Measurements from ENCODE around the gene TMEM144. TPM values are rescaled to one million over a fixed set of nuclear protein-coding genes. Genes with fewer than 3 reads are reported as not detected.

TMEM144 gene
- total and polyA plus RNA-seq, 12 donors: 1.7 to 17.0 (median 13.6) TPM

DNA sequence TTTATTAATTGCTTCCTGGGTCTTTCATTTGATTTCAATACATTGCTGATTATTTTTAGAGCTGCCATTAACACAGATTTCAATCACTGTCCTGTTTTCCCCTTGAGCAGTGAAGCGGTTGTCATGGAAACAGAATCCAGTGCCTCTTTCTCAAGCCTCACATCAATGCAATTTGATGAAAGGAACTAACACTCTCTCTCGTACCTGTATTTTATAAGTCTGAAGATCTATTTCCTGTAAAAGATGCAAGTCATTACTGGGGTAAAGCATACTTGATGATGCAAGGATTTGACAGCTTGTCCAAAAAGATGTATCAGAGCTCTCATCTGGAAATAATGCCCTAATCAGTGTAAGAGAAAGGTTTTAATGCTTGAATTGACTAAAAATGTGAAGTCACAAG is 19.6 kb upstream of the TMEM144 start:
- WGBS, 2 donors: 88 to 97% methylated on average over 2 of the region's 2 CpGs
- H3K4me1 ChIP-seq: peaks cover 0 to 19% (median 11%) of the 10 kb centered on the region in 9 donors
- no peaks in the 10 kb centered on the region for H3K9me3 ChIP-seq
- intact Hi-C loops (cut with DNase I): loop anchor here in 7 of 10 donors (5.0 to 10.0 kb wide), 2 partner anchors 62 to 64 kb away; no protein-coding TSS in a partner anchor
- DNase-seq (no peak), ATAC-seq (no peak)
- no peak overlapping the region for H3K27ac ChIP-seq
- TF ChIP-seq, protein P1, sequence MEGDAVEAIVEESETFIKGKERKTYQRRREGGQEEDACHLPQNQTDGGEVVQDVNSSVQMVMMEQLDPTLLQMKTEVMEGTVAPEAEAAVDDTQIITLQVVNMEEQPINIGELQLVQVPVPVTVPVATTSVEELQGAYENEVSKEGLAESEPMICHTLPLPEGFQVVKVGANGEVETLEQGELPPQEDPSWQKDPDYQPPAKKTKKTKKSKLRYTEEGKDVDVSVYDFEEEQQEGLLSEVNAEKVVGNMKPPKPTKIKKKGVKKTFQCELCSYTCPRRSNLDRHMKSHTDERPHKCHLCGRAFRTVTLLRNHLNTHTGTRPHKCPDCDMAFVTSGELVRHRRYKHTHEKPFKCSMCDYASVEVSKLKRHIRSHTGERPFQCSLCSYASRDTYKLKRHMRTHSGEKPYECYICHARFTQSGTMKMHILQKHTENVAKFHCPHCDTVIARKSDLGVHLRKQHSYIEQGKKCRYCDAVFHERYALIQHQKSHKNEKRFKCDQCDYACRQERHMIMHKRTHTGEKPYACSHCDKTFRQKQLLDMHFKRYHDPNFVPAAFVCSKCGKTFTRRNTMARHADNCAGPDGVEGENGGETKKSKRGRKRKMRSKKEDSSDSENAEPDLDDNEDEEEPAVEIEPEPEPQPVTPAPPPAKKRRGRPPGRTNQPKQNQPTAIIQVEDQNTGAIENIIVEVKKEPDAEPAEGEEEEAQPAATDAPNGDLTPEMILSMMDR (IDR thresholded peaks at IDR 0.05): no peak
- H3K36me3 ChIP-seq: peaks cover 0 to 60% (median 4%) of the 10 kb centered on the region in 9 donors
- no peaks in the 10 kb centered on the region for H3K27me3 ChIP-seq
- no peak overlapping the region for H3K4me3 ChIP-seq

GRCh38 chr4:158192439-158193158 is 17.7 kb upstream of the TMEM144 start:
- Histone ChIP-seq H3K27ac (peak overlapping the region in 4 of 10 donors; percentile 5 to 67 (median 20)), H3K9me3 (no peaks in the 10 kb centered on the region), H3K27me3 (no peaks in the 10 kb centered on the region), H3K4me3 (no peak overlapping the region), H3K36me3 (peaks cover 0 to 50% (median 0%) of the 10 kb centered on the region in 9 donors), H3K4me1 (peaks cover 0 to 19% (median 11%) of the 10 kb centered on the region in 9 donors)
- intact Hi-C loops (cut with DNase I): loop anchor here (2.0 to 10.0 kb wide), 3 partner anchors 60 to 62 kb away; no protein-coding TSS in a partner anchor
- TF ChIP-seq, protein P1 (IDR thresholded peaks at IDR 0.05): no peak
- no peak for DNase-seq
- peak; percentile 25 to 65 (median 44) for ATAC-seq
- WGBS, 2 donors: 72 to 76% methylated on average over 5 of the region's 5 CpGs

GRCh38 chr4:158193171-158193749 is 17.0 kb upstream of the TMEM144 start:
- DNase-seq: no peak
- TF ChIP-seq, protein P1 (IDR thresholded peaks at IDR 0.05): peak; percentile 34 to 76 (median 65)
- peaks cover 0 to 47% (median 0%) of the 10 kb centered on the region in 9 donors for H3K36me3 ChIP-seq
- H3K4me3 ChIP-seq: no peak overlapping the region
- peaks cover 0 to 19% (median 11%) of the 10 kb centered on the region in 9 donors for H3K4me1 ChIP-seq
- 38% methylated on average over 3 of the region's 3 CpGs for WGBS, 2 donors
- intact Hi-C loops (cut with DNase I): loop anchor here (2.0 to 10.0 kb wide), 3 partner anchors 59 to 62 kb away; no protein-coding TSS in a partner anchor
- peak overlapping the region in 3 of 10 donors; percentile 5 to 67 (median 33) for H3K27ac ChIP-seq
- H3K27me3 ChIP-seq: no peaks in the 10 kb centered on the region
- ATAC-seq: peak in 7 of 8 donors; percentile 47 to 79 (median 63)
- no peaks in the 10 kb centered on the region for H3K9me3 ChIP-seq

- TF ChIP-seq, protein P1 (IDR thresholded peaks at IDR 0.05): no peak
- H3K4me1 ChIP-seq: peaks cover 0 to 19% (median 11%) of the 10 kb centered on the region in 9 donors
- H3K36me3 ChIP-seq: peaks cover 0 to 48% (median 5%) of the 10 kb centered on the region in 9 donors
- no peak overlapping the region for H3K27ac ChIP-seq
- no peaks in the 10 kb centered on the region for H3K27me3 ChIP-seq
- DNase-seq (no peak), ATAC-seq (no peak)
- no peak overlapping the region for H3K4me3 ChIP-seq
- H3K9me3 ChIP-seq: no peaks in the 10 kb centered on the region
- WGBS, 2 donors: 90 to 94% methylated on average over 1 of the region's 1 CpG
- intact Hi-C loops (cut with DNase I): loop anchor here in 3 of 10 donors (10.0 kb wide), 1 partner anchor 60 kb away; no protein-coding TSS in a partner anchor
These were observed 15.0 kb upstream of the TMEM144 start for GRCh38 chr4:158195297-158195696.

Data from heart right ventricle (tissue), 16 donors.